Measurements from ENCODE around the gene DMRT2.

The DMRT2 gene

GRCh38 chr9:1087120-1087881 lies 37.1 kb downstream of the DMRT2 start:
- in situ Hi-C loops (cut with MboI; ENCODE audit: low sequenced_read_pairs, unreplicated experiment) = no loop called here
- peak; percentile 31 for DNase-seq (ENCODE audit: low spot score)
- TF ChIP-seq CTCF (IDR thresholded peaks at IDR 0.05; ENCODE audit: borderline replicate concordance, control extremely low read depth, extremely low read depth, insufficient read depth, missing control alignments) = no peak

- no peak for DNase-seq (ENCODE audit: low spot score)
- no peak for TF ChIP-seq CTCF (IDR thresholded peaks at IDR 0.05; ENCODE audit: borderline replicate concordance, control extremely low read depth, extremely low read depth, insufficient read depth, missing control alignments)
- in situ Hi-C loops (cut with MboI; ENCODE audit: low sequenced_read_pairs, unreplicated experiment) = no loop called here
Measured at GRCh38 chr9:1094749-1095148, 44.6 kb downstream of the DMRT2 start.

GRCh38 chr9:1096155-1096964 lies 46.2 kb downstream of the DMRT2 start:
- in situ Hi-C loops (cut with MboI; ENCODE audit: low sequenced_read_pairs, unreplicated experiment) = no loop called here
- DNase-seq (ENCODE audit: low spot score) = no peak
- TF ChIP-seq CTCF (IDR thresholded peaks at IDR 0.05; ENCODE audit: borderline replicate concordance, control extremely low read depth, extremely low read depth, insufficient read depth, missing control alignments) = no peak

- no peak for TF ChIP-seq CTCF (IDR thresholded peaks at IDR 0.05; ENCODE audit: borderline replicate concordance, control extremely low read depth, extremely low read depth, insufficient read depth, missing control alignments)
- in situ Hi-C loops (cut with MboI; ENCODE audit: low sequenced_read_pairs, unreplicated experiment) = no loop called here
- DNase-seq (ENCODE audit: low spot score) = no peak
Measured at GRCh38 chr9:1098551-1098950, 48.4 kb downstream of the DMRT2 start.

GRCh38 chr9:1100201-1100600 lies 50.0 kb downstream of the DMRT2 start:
- DNase-seq (ENCODE audit: low spot score) = no peak
- TF ChIP-seq CTCF (IDR thresholded peaks at IDR 0.05; ENCODE audit: borderline replicate concordance, control extremely low read depth, extremely low read depth, insufficient read depth, missing control alignments) = no peak
- in situ Hi-C loops (cut with MboI; ENCODE audit: low sequenced_read_pairs, unreplicated experiment) = no loop called here

GRCh38 chr9:1100945-1101344 lies 50.8 kb downstream of the DMRT2 start:
- no peak for DNase-seq (ENCODE audit: low spot score)
- in situ Hi-C loops (cut with MboI; ENCODE audit: low sequenced_read_pairs, unreplicated experiment) = no loop called here
- TF ChIP-seq CTCF (IDR thresholded peaks at IDR 0.05; ENCODE audit: borderline replicate concordance, control extremely low read depth, extremely low read depth, insufficient read depth, missing control alignments) = peak; percentile 29

Measured in GM13976 (cell line).